ENCODE data around the gene XRN1.
"Not testable (repeated sequence)": the region's sequence is repeated elsewhere in the genome, so short reads cannot be mapped to it uniquely, and the experiment has no call there.

XRN1 gene

GRCh38 chr3:142450189-142450588, 2.4 kb upstream of the XRN1 start:
- no peaks in the 10 kb centered on the region for H3K9me3 ChIP-seq (ENCODE audit: low read length)
- peaks cover 24% of the 10 kb centered on the region for H3K4me1 ChIP-seq (ENCODE audit: insufficient read depth, low read length)
- H3K27me3 ChIP-seq (ENCODE audit: insufficient read depth, low read length): no peaks in the 10 kb centered on the region
- no peak overlapping the region for H3K4me3 ChIP-seq (ENCODE audit: low read length)
- H3K36me3 ChIP-seq (ENCODE audit: insufficient read depth, low read length): peaks cover 17% of the 10 kb centered on the region
- H2AFZ ChIP-seq (ENCODE audit: low read depth, low read length): no peak overlapping the region

- peak overlapping the region; percentile 88 for H3K4me3 ChIP-seq (ENCODE audit: low read length)
- H3K9me3 ChIP-seq (ENCODE audit: low read length): peaks cover 2% of the 10 kb centered on the region
- peaks cover 24% of the 10 kb centered on the region for H3K4me1 ChIP-seq (ENCODE audit: insufficient read depth, low read length)
- no peaks in the 10 kb centered on the region for H3K27me3 ChIP-seq (ENCODE audit: insufficient read depth, low read length)
- peak overlapping the region; percentile 98 for H2AFZ ChIP-seq (ENCODE audit: low read depth, low read length)
- peaks cover 19% of the 10 kb centered on the region for H3K36me3 ChIP-seq (ENCODE audit: insufficient read depth, low read length)
Observed at GRCh38 chr3:142447301-142447851, 461 bp downstream of the XRN1 start.

DNA sequence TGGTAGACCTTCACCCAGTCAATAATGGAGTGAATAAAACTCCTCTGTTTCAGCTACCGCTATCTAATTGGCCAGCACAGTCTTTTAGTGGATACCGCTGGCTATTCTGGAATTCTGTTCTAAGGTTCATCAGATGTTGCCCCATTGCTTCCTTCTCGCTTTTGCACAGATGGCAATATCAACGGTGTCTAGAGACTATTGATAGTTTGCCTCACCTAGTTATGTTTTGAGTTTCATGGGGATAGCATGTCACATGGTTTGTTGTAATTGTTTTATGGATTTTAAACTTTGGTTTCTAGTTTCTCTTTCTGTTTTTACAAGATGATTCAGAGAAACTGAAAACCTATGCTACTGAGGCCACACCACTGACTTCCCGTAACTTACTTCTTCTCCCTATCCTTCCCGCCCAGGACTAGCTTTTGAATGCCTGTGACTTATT, 2.0 kb downstream of the XRN1 start:
- peaks cover 24% of the 10 kb centered on the region for H3K4me1 ChIP-seq (ENCODE audit: insufficient read depth, low read length)
- H3K4me3 ChIP-seq (ENCODE audit: low read length): peak overlapping the region; percentile 88
- H3K36me3 ChIP-seq (ENCODE audit: insufficient read depth, low read length): peaks cover 7% of the 10 kb centered on the region
- peaks cover 2% of the 10 kb centered on the region for H3K9me3 ChIP-seq (ENCODE audit: low read length)
- H2AFZ ChIP-seq (ENCODE audit: low read depth, low read length): no peak overlapping the region
- H3K27me3 ChIP-seq (ENCODE audit: insufficient read depth, low read length): no peaks in the 10 kb centered on the region

DNA sequence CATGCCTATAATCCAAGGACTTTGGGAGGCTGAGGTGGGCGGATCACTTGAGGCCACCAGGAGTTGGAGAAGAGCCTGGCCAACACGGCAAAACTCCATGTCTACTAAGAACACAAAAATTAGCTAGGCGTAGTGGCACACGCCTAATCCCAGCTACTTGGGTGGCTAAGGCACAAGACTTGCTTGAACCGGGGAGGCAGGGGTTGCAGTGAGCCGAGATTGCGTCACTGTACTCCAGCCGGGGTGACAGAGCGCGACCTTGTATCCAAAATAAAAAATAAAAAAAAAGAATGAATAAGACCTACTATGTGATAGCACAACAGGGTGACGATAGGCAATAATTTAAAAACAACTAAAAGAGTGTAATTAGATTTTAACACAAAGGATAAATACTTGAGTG, 3.5 kb downstream of the XRN1 start:
- peaks cover 24% of the 10 kb centered on the region for H3K4me1 ChIP-seq (ENCODE audit: insufficient read depth, low read length)
- no peak overlapping the region for H2AFZ ChIP-seq (ENCODE audit: low read depth, low read length)
- peaks cover 4% of the 10 kb centered on the region for H3K9me3 ChIP-seq (ENCODE audit: low read length)
- no peaks in the 10 kb centered on the region for H3K27me3 ChIP-seq (ENCODE audit: insufficient read depth, low read length)
- no peak overlapping the region for H3K4me3 ChIP-seq (ENCODE audit: low read length)
- peaks cover 2% of the 10 kb centered on the region for H3K36me3 ChIP-seq (ENCODE audit: insufficient read depth, low read length)

DNA sequence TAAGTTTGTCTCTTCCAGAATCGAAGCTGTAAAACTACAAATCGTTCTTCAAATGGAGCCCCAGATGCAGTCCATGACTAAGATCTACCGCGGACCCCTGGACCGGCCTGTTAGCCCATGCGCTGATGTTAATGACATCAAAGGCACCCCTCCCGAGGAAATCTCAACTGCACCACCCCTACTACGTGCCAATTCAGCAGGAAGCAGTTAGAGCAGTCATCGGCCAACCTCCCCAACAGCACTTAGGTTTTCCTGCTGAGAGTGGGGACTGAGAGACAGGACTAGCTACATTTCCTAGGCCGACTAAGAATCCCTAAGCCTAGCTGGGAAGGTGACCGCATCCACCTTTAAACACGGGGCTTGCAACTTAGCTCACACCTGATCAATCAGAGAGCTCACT, 4.8 kb downstream of the XRN1 start:
- not testable (repeated sequence) for H3K36me3 ChIP-seq (ENCODE audit: insufficient read depth, low read length); H2AFZ ChIP-seq (ENCODE audit: low read depth, low read length); H3K27me3 ChIP-seq (ENCODE audit: insufficient read depth, low read length); H3K9me3 ChIP-seq (ENCODE audit: low read length); H3K4me3 ChIP-seq (ENCODE audit: low read length)
- peaks cover 18% of the 10 kb centered on the region for H3K4me1 ChIP-seq (ENCODE audit: insufficient read depth, low read length)

DNA sequence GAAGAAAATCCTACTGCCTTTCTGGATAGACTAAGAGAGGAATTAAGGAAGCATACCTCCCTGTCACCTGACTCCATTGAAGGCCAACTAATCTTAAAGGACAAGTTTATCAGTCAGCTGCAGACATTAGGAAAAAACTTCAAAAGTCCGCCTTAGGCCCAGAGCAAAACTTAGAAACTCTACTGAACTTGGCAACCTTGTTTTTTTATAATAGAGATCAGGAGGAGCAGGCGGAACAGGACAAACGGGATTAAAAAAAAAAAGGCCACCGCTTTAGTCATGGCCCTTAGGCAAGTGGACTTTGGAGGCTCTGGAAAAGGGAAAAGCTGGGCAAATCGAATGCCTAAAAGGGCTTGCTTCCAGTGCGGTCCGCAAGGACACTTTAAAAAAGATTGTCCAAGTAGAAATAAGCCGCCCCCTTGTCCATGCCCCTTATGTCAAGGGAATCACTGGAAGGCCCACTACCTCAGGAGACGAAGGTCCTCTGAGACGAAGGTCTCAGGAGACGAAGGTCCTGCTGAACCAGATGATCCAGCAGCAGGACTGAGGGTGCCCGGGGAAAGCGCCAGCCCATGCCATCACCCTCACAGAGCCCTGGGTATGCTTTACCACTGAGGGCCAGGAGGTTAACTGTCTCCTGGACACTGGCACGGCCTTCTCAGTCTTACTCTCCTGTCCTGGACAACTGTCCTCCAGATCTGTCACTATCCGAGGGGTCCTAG, 8.2 kb downstream of the XRN1 start:
- not testable (repeated sequence) for H3K9me3 ChIP-seq (ENCODE audit: low read length); H3K36me3 ChIP-seq (ENCODE audit: insufficient read depth, low read length); H2AFZ ChIP-seq (ENCODE audit: low read depth, low read length); H3K4me3 ChIP-seq (ENCODE audit: low read length); H3K4me1 ChIP-seq (ENCODE audit: insufficient read depth, low read length); H3K27me3 ChIP-seq (ENCODE audit: insufficient read depth, low read length)

DNA sequence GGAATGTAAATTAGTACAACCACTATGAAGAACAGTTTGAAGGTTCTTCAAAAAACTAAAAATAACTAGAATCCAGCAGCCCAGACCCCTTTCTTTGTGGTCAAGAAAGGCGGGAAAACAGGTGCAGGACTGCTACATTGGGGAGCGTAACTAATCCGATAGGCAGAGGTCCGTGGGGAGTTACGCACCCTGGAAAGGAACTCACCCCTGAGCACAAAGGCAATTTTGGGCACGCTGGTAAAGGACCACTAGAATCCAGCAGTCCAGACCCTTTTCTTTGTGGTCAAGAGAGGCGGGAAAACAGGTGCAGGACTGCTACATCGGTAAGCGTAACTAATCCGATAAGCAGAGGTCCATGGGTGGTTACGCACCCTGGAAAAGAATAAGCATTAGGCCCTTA, 9.7 kb downstream of the XRN1 start:
- not testable (repeated sequence) for H3K36me3 ChIP-seq (ENCODE audit: insufficient read depth, low read length); H3K27me3 ChIP-seq (ENCODE audit: insufficient read depth, low read length); H3K4me3 ChIP-seq (ENCODE audit: low read length)

DNA sequence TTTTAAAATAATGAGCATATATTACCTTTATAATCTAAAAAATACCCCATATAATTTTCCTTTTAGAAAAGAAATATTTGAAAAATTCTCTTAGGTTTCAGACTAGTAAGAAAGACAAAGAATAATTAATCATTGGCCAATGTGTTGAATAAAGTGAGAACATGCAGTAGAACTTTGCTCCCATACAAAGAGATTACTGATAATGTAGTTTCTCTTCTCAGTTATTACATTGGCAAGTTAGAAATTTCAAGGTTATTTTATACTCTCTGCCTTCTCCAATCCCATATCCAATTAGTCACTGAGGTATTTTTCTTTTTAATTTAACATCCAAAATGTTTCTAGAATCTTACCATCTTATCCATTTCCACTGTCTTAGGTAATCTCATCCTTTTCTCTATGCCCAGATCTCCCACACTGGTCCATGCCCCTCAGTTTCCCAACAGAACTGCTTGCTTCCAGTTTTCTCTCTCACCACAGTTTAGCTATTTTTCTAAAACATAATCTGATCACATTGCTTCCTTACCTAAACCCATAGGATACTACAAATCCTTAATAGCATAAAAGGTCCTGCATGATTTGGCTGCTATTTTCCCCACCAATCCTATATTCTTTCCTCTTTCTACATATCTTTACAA, 10.8 kb downstream of the XRN1 start:
- no peak overlapping the region for H3K4me3 ChIP-seq (ENCODE audit: low read length)
- peaks cover 2% of the 10 kb centered on the region for H3K9me3 ChIP-seq (ENCODE audit: low read length)
- H3K36me3 ChIP-seq (ENCODE audit: insufficient read depth, low read length): peaks cover 6% of the 10 kb centered on the region
- H3K4me1 ChIP-seq (ENCODE audit: insufficient read depth, low read length): no peaks in the 10 kb centered on the region
- no peaks in the 10 kb centered on the region for H3K27me3 ChIP-seq (ENCODE audit: insufficient read depth, low read length)
- H2AFZ ChIP-seq (ENCODE audit: low read depth, low read length): no peak overlapping the region

More for the DNA sequence above, 9.7 kb downstream of the XRN1 start:
- H2AFZ ChIP-seq (ENCODE audit: low read depth, low read length); H3K9me3 ChIP-seq (ENCODE audit: low read length); H3K4me1 ChIP-seq (ENCODE audit: insufficient read depth, low read length): not testable (repeated sequence)

GRCh38 chr3:142434503-142434902, 13.3 kb downstream of the XRN1 start:
- Histone ChIP-seq H3K36me3 (ENCODE audit: insufficient read depth, low read length) (peaks cover 22% of the 10 kb centered on the region), H2AFZ (ENCODE audit: low read depth, low read length) (no peak overlapping the region), H3K9me3 (ENCODE audit: low read length) (no peaks in the 10 kb centered on the region), H3K27me3 (ENCODE audit: insufficient read depth, low read length) (no peaks in the 10 kb centered on the region), H3K4me3 (ENCODE audit: low read length) (no peak overlapping the region), H3K4me1 (ENCODE audit: insufficient read depth, low read length) (no peaks in the 10 kb centered on the region)

GRCh38 chr3:142433110-142433509, 14.7 kb downstream of the XRN1 start:
- Histone ChIP-seq H3K27me3 (ENCODE audit: insufficient read depth, low read length) (no peaks in the 10 kb centered on the region), H3K9me3 (ENCODE audit: low read length) (no peaks in the 10 kb centered on the region), H3K4me3 (ENCODE audit: low read length) (no peak overlapping the region)

GRCh38 chr3:142429582-142429981, 18.3 kb downstream of the XRN1 start:
- no peak overlapping the region for H2AFZ ChIP-seq (ENCODE audit: low read depth, low read length)
- no peaks in the 10 kb centered on the region for H3K27me3 ChIP-seq (ENCODE audit: insufficient read depth, low read length)
- H3K4me3 ChIP-seq (ENCODE audit: low read length): no peak overlapping the region
- H3K9me3 ChIP-seq (ENCODE audit: low read length): no peaks in the 10 kb centered on the region
- H3K4me1 ChIP-seq (ENCODE audit: insufficient read depth, low read length): no peaks in the 10 kb centered on the region
- peaks cover 37% of the 10 kb centered on the region for H3K36me3 ChIP-seq (ENCODE audit: insufficient read depth, low read length)

More at GRCh38 chr3:142433110-142433509, 14.7 kb downstream of the XRN1 start:
- H3K36me3 ChIP-seq (ENCODE audit: insufficient read depth, low read length): peaks cover 28% of the 10 kb centered on the region
- no peak overlapping the region for H2AFZ ChIP-seq (ENCODE audit: low read depth, low read length)
- H3K4me1 ChIP-seq (ENCODE audit: insufficient read depth, low read length): no peaks in the 10 kb centered on the region

- peaks cover 48% of the 10 kb centered on the region for H3K36me3 ChIP-seq (ENCODE audit: insufficient read depth, low read length)
- no peak overlapping the region for H3K4me3 ChIP-seq (ENCODE audit: low read length)
- H2AFZ ChIP-seq (ENCODE audit: low read depth, low read length): no peak overlapping the region
- H3K9me3 ChIP-seq (ENCODE audit: low read length): no peaks in the 10 kb centered on the region
- no peaks in the 10 kb centered on the region for H3K27me3 ChIP-seq (ENCODE audit: insufficient read depth, low read length)
- H3K4me1 ChIP-seq (ENCODE audit: insufficient read depth, low read length): no peaks in the 10 kb centered on the region
Observed at GRCh38 chr3:142424754-142425153, 23.1 kb downstream of the XRN1 start.

- peaks cover 69% of the 10 kb centered on the region for H3K36me3 ChIP-seq (ENCODE audit: insufficient read depth, low read length)
Observed at GRCh38 chr3:142418926-142419592, 28.8 kb downstream of the XRN1 start.

More at GRCh38 chr3:142418926-142419592, 28.8 kb downstream of the XRN1 start:
- Histone ChIP-seq H3K4me1 (ENCODE audit: insufficient read depth, low read length) (no peaks in the 10 kb centered on the region), H3K4me3 (ENCODE audit: low read length) (no peak overlapping the region), H3K27me3 (ENCODE audit: insufficient read depth, low read length) (no peaks in the 10 kb centered on the region), H2AFZ (ENCODE audit: low read depth, low read length) (no peak overlapping the region), H3K9me3 (ENCODE audit: low read length) (no peaks in the 10 kb centered on the region)
